Activated CD4-positive, alpha-beta T cell treated with anti-CD3 and anti-CD28 coated beads for 36 hours (primary cell): ENCODE measurements around the gene RNF223. TPM values are rescaled to one million over a fixed set of nuclear protein-coding genes. Genes with fewer than 3 reads are reported as not detected.

Experiments used
- ATAC-seq: fragments of 200-7000 bp; cut with Tn5 transposase; one replicate; pipeline ENCODE4 v1.10.0; 2021; ENCODE audit warnings: mild to moderate bottlenecking, moderate library complexity
- CTCF ChIA-PET: fragments of 350-600 bp; sonication (Branson Sonifier 250); formaldehyde crosslinking; loops from one replicate; lab custom pipeline; 2021; ENCODE audit warnings: antibody characterized with exemption; lab: Charles Lee
- POLR2A ChIA-PET: fragments of 350-600 bp; sonication (Branson Sonifier 250); formaldehyde crosslinking; loops from one replicate; lab custom pipeline; 2021; ENCODE audit warnings: antibody characterized with exemption, inconsistent platforms; lab: Charles Lee
- DNase-seq: peaks from one replicate; pipeline ENCODE4 v3.0.0-alpha.2; 2020
- H3K27ac Mint-ChIP-seq: one replicate; pipeline ENCODE4 v1.8.0; 2021; ENCODE audit warnings: mixed read lengths
- H3K27me3 Mint-ChIP-seq: one replicate; pipeline ENCODE4 v1.8.0; 2021; ENCODE audit warnings: mixed read lengths
- H3K36me3 Mint-ChIP-seq: one replicate; pipeline ENCODE4 v1.8.0; 2021; ENCODE audit warnings: low read depth, mixed read lengths
- H3K4me1 Mint-ChIP-seq: one replicate; pipeline ENCODE4 v1.8.0; 2021; ENCODE audit warnings: mixed read lengths
- H3K4me3 Mint-ChIP-seq: one replicate; pipeline ENCODE4 v1.8.0; 2021; ENCODE audit warnings: mild to moderate bottlenecking, moderate library complexity, mixed read lengths
- H3K9me3 Mint-ChIP-seq: one replicate; pipeline ENCODE4 v1.8.0; 2021; ENCODE audit warnings: low read depth, mixed read lengths
- intact Hi-C, 2 experiments: fragments of 100-400 bp; cut with DNase I in 1 of 2; cut with micrococcal nuclease in 1 of 2; formaldehyde crosslinking; loops; one replicate each; pipeline versions ENCODE4 v1.14.2 to v1.15.1; 2022 to 2024; cut with DNase I, micrococcal nuclease
- total RNA-seq, 2 experiments: library from RNA; stranded (reverse); gene quantifications; one replicate each; pipeline ENCODE4 v1.2.3, GENCODE V29; 2021

Gene RNF223
- total RNA-seq, 2 experiments from 2014 or later: not detected

DNA sequence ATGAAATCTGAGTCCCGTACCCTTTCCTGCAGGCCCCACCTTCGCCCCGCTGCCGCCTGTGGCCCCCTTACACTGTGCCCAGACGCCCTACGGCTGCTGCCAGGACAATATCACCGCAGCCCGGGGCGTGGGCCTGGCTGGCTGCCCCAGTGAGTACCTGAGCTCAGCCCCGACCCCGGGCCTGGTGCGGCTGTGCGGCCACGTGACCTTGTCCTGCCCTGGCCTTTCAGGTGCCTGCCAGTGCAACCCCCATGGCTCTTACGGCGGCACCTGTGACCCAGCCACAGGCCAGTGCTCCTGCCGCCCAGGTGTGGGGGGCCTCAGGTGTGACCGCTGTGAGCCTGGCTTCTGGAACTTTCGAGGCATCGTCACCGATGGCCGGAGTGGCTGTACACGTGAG, 29.0 kb downstream of the RNF223 start:
- CTCF ChIA-PET: no interaction called here
- no peaks in the 10 kb centered on the region for H3K27me3 Mint-ChIP-seq
- no peaks in the 10 kb centered on the region for H3K4me1 Mint-ChIP-seq
- DNase-seq: no peak
- POLR2A ChIA-PET: no interaction called here
- no peaks in the 10 kb centered on the region for H3K9me3 Mint-ChIP-seq
- intact Hi-C loops: no loop called here
- no peak overlapping the region for H3K4me3 Mint-ChIP-seq
- no peak for ATAC-seq
- peaks cover 2% of the 10 kb centered on the region for H3K36me3 Mint-ChIP-seq
- H3K27ac Mint-ChIP-seq: no peak overlapping the region

DNA sequence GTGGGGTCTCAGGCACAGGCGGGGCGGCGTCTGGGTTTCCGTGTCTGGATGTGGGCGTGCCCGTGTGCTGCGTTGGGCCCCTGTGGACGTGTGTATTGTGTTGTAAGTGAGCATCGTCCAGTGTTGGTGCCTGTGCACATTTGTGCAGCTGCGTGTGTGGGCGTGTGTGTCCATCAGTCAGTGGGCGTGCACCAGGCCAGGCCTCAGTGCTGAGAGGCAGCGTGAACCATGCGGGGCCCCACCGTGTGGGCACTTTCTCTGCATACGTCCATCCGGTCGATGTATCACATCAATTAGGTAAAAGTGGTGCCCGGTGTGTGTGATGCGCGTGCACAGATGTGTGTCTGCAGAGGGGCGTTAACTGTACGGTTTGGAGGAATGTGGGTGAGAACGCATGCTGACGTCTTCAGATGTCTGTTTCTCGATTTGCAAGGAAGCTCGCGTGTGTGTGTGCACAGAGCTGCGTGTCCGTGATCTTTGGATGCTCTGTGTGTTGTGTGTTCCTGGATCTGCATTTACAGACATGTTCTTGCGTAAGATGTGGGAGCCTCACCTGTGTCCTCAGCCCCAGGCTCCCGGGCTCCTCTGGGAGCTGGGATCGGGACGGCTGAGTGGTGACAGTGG, 29.5 kb downstream of the RNF223 start:
- Mint-ChIP-seq H3K4me1 (peaks cover 3% of the 10 kb centered on the region), H3K27ac (no peak overlapping the region), H3K9me3 (no peaks in the 10 kb centered on the region), H3K36me3 (peaks cover 2% of the 10 kb centered on the region), H3K4me3 (no peak overlapping the region), H3K27me3 (peaks cover 2% of the 10 kb centered on the region)
- DNase-seq (no peak), ATAC-seq (no peak)
- CTCF ChIA-PET: no interaction called here
- POLR2A ChIA-PET: no interaction called here
- intact Hi-C loops: loop anchor here in 1 of 2 experiments (5.0 kb wide), 1 partner anchor 848 kb away; the partner anchor contains the start of gene GNB1

DNA sequence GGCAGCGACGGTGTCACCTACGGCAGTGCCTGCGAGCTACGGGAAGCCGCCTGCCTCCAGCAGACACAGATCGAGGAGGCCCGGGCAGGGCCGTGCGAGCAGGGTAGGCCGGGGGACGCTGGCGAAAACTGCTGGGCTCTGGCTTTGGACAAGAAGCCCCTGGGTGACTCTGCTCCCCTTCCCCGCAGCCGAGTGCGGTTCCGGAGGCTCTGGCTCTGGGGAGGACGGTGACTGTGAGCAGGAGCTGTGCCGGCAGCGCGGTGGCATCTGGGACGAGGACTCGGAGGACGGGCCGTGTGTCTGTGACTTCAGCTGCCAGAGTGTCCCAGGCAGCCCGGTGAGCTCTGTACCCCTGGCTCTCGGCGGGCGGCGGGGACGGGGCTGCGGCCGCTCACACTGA, 30.2 kb downstream of the RNF223 start:
- POLR2A ChIA-PET: no interaction called here
- H3K27me3 Mint-ChIP-seq: peaks cover 7% of the 10 kb centered on the region

DNA sequence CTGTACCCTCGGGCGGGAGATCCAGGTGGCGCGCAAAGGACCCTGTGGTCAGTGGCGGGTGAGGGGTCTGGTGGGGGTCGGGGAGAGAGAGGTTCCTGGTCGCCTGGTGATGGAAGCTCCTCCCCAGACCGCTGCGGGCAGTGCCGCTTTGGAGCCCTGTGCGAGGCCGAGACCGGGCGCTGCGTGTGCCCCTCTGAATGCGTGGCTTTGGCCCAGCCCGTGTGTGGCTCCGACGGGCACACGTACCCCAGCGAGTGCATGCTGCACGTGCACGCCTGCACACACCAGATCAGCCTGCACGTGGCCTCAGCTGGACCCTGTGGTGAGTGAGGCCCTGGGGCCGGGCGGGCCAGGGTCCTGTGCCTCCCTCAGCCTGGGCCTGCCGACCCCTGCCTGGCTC, 30.7 kb downstream of the RNF223 start:
- ChIA-PET POLR2A (no interaction called here), CTCF (no interaction called here)
- Mint-ChIP-seq H3K9me3 (no peaks in the 10 kb centered on the region), H3K27ac (no peak overlapping the region), H3K4me1 (peaks cover 14% of the 10 kb centered on the region), H3K27me3 (peaks cover 12% of the 10 kb centered on the region), H3K4me3 (no peak overlapping the region), H3K36me3 (peaks cover 2% of the 10 kb centered on the region)
- DNase-seq (no peak), ATAC-seq (no peak)
- intact Hi-C loops: loop anchor here in 1 of 2 experiments (5.0 kb wide), 1 partner anchor 849 kb away; the partner anchor contains the start of gene GNB1

More for the DNA sequence above, 30.2 kb downstream of the RNF223 start:
- Mint-ChIP-seq H3K36me3 (peaks cover 2% of the 10 kb centered on the region), H3K27ac (no peak overlapping the region), H3K4me1 (peaks cover 9% of the 10 kb centered on the region), H3K9me3 (no peaks in the 10 kb centered on the region), H3K4me3 (no peak overlapping the region)
- CTCF ChIA-PET: no interaction called here
- ATAC-seq (no peak), DNase-seq (no peak)
- intact Hi-C loops: loop anchor here in 1 of 2 experiments (5.0 kb wide), 1 partner anchor 848 kb away; the partner anchor contains the start of gene GNB1

DNA sequence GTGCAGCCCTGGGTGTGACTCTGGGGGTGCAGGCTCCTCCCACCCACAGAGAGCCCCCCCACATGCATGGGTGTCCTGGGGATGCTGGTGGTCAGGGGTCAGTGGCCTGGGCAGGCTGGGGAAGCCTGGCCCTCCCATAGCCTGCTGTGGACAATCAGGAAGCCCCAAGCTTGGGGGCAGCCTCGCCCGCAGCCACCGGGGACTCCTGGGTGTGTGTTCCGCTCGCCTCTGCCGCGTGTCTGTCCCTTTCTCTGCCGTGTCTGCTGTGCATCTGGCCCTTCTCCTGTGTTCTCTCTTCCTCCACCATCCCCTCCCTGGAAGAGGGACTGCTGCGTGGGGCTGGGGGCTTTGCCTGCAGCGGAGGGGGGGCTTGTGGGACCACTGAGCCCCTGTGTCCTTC, 31.3 kb downstream of the RNF223 start:
- peaks cover 2% of the 10 kb centered on the region for H3K36me3 Mint-ChIP-seq
- H3K9me3 Mint-ChIP-seq: no peaks in the 10 kb centered on the region
- H3K4me1 Mint-ChIP-seq: peaks cover 15% of the 10 kb centered on the region
- ChIA-PET CTCF (no interaction called here), POLR2A (no interaction called here)
- DNase-seq: no peak
- H3K27ac Mint-ChIP-seq: no peak overlapping the region
- intact Hi-C loops: loop anchor here in 1 of 2 experiments (5.0 kb wide), 1 partner anchor 849 kb away; the partner anchor contains the start of gene GNB1
- peaks cover 14% of the 10 kb centered on the region for H3K27me3 Mint-ChIP-seq
- no peak overlapping the region for H3K4me3 Mint-ChIP-seq
- no peak for ATAC-seq

DNA sequence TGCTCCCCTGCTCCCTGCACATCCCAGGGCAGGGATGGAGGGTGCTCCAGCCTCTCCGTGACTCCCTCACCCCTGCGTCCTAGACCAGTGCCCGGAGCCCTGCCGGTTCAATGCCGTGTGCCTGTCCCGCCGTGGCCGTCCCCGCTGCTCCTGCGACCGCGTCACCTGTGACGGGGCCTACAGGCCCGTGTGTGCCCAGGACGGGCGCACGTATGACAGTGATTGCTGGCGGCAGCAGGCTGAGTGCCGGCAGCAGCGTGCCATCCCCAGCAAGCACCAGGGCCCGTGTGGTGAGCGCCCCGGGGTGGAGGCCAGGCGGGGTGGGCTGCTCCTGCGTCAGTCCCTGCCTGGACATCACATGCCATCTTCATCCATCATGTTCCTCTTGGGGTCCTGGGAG, 32.2 kb downstream of the RNF223 start:
- H3K9me3 Mint-ChIP-seq: no peaks in the 10 kb centered on the region
- no peak overlapping the region for H3K4me3 Mint-ChIP-seq
- CTCF ChIA-PET: no interaction called here
- ATAC-seq: no peak
- no peak for DNase-seq
- intact Hi-C loops: loop anchor here (2.0 to 5.0 kb wide), 2 partner anchors 17 to 850 kb away; partner anchors contain the start of gene GNB1 (in 1 of the 2)
- peaks cover 15% of the 10 kb centered on the region for H3K4me1 Mint-ChIP-seq
- H3K27ac Mint-ChIP-seq: no peak overlapping the region
- H3K36me3 Mint-ChIP-seq: peaks cover 2% of the 10 kb centered on the region
- peaks cover 16% of the 10 kb centered on the region for H3K27me3 Mint-ChIP-seq
- POLR2A ChIA-PET: no interaction called here

DNA sequence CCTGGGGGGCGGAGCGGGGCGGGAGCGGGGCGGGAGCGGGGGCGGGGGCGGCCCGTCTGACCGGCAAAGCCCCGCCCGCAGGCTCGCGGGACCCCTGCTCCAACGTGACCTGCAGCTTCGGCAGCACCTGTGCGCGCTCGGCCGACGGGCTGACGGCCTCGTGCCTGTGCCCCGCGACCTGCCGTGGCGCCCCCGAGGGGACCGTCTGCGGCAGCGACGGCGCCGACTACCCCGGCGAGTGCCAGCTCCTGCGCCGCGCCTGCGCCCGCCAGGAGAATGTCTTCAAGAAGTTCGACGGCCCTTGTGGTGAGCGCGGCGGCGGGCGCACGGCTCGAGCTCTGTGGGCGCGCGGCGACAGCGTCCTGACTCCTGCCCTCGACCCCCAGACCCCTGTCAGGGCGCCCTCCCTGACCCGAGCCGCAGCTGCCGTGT, 33.0 kb downstream of the RNF223 start:
- peaks cover 15% of the 10 kb centered on the region for H3K4me1 Mint-ChIP-seq
- no peak overlapping the region for H3K27ac Mint-ChIP-seq
- no peak overlapping the region for H3K4me3 Mint-ChIP-seq
- intact Hi-C loops: loop anchor here (2.0 to 5.0 kb wide), 2 partner anchors 18 to 851 kb away; partner anchors contain the start of gene GNB1 (in 1 of the 2)
- no peak for DNase-seq
- peaks cover 18% of the 10 kb centered on the region for H3K27me3 Mint-ChIP-seq
- peak; percentile 15 for ATAC-seq
- POLR2A ChIA-PET: no interaction called here
- H3K36me3 Mint-ChIP-seq: peaks cover 2% of the 10 kb centered on the region
- CTCF ChIA-PET: interaction anchor here (0.7 kb wide), 2 partner anchors 22 to 333 kb away, joined by 3 read pairs; no protein-coding TSS in a partner anchor
- no peaks in the 10 kb centered on the region for H3K9me3 Mint-ChIP-seq

DNA sequence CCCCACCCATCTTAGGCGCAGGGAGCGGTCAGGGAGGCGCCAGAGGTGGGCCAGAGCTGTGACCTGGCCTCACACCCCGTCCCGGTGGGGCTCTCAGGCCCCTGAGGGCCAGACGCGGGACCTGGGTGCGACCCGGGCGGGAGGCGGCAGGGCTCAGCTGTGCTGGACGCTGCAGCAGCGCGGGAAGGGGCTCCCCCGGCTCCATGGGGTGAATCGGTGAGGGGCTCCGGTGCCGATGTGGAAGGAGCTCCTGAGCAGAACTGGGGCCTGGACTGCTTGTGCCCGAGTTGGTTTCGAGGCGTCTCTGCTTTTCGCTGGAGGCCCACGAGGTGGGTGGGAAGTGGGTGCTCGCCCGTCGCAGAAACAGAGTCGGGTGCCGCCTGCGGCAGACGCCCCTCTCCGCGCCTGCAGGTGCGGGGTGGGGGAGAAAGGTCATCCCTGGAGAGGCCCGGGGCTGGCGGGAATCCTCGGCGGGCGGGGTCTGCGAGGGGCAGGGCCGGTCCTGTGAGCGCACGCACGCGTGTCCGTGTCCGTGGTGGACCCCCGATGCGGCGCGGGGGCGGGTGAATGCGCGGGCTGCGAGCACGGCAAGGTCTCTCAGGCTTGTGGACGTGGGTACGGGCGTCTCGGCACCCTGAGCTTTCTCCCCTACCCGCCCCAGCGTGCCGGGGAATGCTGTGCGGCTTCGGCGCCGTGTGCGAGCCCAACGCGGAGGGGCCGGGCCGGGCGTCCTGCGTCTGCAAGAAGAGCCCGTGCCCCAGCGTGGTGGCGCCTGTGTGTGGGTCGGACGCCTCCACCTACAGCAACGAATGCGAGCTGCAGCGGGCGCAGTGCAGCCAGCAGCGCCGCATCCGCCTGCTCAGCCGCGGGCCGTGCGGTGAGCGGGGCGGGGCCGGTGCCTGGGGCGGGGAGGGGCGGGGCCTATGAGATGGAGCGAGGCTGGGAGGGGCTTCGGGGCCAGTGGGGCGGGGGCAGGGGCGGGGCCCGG, 33.8 kb downstream of the RNF223 start:
- H3K9me3 Mint-ChIP-seq: no peaks in the 10 kb centered on the region
- H3K4me3 Mint-ChIP-seq: peak overlapping the region; percentile 35
- CTCF ChIA-PET: interaction anchor here (0.6 to 1.6 kb wide), 4 partner anchors 21 to 334 kb away, joined by 3 to 7 read pairs (median 3); no protein-coding TSS in a partner anchor
- intact Hi-C loops: loop anchor here (1.0 to 5.0 kb wide), 7 partner anchors 19 to 852 kb away; partner anchors contain the start of genes C1orf159 (in 1 of the 2) and GNB1 (in 1 of the 2)
- no peak overlapping the region for H3K27ac Mint-ChIP-seq
- DNase-seq (peak; percentile 93), ATAC-seq (peak; percentile 87)
- POLR2A ChIA-PET: no interaction called here
- H3K27me3 Mint-ChIP-seq: peaks cover 22% of the 10 kb centered on the region
- peaks cover 2% of the 10 kb centered on the region for H3K36me3 Mint-ChIP-seq
- peaks cover 15% of the 10 kb centered on the region for H3K4me1 Mint-ChIP-seq

DNA sequence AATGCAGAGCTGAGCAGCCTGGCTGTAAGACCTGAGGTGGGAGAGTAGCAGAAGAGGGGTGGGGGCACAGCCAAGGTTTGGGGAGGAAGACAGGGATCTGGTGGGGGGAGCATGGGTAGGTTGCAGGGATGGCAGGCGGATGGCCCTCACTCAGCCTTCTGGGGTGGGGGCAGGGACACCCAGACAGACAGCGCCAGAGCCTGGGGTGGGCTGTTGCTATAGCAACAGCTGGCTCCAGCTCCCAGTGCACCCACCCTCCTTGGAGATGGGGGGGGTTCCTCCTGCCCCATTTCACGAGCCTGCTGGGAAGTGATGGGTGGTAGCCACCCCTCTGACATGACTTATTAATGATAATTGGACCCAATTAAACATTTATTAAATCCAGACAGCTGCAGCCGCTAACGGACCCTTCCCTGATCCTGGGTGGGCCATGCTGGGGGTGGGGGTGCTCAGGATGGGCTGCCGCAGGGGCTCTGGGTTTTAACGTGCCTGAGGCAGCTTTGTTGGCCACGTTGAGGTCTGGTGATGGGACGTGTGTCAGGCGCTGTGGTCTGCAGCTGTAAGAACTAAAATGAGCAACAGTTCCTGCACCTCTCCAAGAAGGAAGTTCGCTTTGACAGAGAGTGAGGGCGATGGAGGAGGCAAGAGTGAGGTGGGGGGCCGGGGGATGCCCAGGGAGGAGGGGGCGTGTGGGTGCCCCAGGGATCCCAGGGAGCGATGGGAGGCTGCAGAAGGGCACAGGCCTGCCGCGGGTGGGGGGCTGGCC, 34.8 kb downstream of the RNF223 start:
- H3K4me1 Mint-ChIP-seq: peaks cover 15% of the 10 kb centered on the region
- ChIA-PET CTCF (interaction anchor here (0.6 to 1.6 kb wide), 2 partner anchors 25 to 211 kb away, joined by 3 to 7 read pairs; no protein-coding TSS in a partner anchor), POLR2A (interaction anchor here (0.6 kb wide), 1 partner anchor 58 kb away, joined by 4 read pairs; no protein-coding TSS in a partner anchor)
- ATAC-seq: peak; percentile 26
- H3K27ac Mint-ChIP-seq: no peak overlapping the region
- peak overlapping the region; percentile 35 for H3K4me3 Mint-ChIP-seq
- H3K9me3 Mint-ChIP-seq: no peaks in the 10 kb centered on the region
- peak; percentile 54 for DNase-seq
- peaks cover 22% of the 10 kb centered on the region for H3K27me3 Mint-ChIP-seq
- intact Hi-C loops: loop anchor here in 1 of 2 experiments (10.0 kb wide), 2 partner anchors 55 to 265 kb away; partner anchors contain the start of genes ACAP3, PERM1 and PUSL1
- H3K36me3 Mint-ChIP-seq: no peaks in the 10 kb centered on the region

DNA sequence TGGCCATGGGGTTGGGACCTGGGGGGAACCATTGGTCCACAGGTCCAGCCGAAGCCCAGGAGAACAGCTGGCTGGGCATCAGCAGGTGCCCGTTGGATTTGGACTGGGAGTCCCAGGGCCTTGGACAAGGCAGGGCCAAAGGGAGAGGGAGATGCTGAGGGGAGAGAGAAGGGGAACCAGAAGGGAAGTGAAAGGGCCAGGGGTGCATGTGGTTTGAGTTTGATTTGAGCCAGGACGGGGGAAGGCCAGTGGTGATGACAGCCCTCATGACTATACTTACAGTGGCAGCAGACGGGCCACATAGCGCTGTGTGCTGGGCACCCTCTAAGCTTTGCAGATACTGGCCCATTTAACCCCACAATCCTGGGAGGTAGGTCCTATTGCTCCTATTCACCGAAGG, 35.4 kb downstream of the RNF223 start:
- DNase-seq: no peak
- Mint-ChIP-seq H3K36me3 (no peaks in the 10 kb centered on the region), H3K4me1 (peaks cover 15% of the 10 kb centered on the region), H3K27me3 (peaks cover 22% of the 10 kb centered on the region), H3K27ac (no peak overlapping the region), H3K9me3 (no peaks in the 10 kb centered on the region), H3K4me3 (no peak overlapping the region)
- intact Hi-C loops: loop anchor here in 1 of 2 experiments (10.0 kb wide), 2 partner anchors 54 to 266 kb away; partner anchors contain the start of genes ACAP3, PERM1 and PUSL1
- CTCF ChIA-PET: no interaction called here
- no peak for ATAC-seq
- POLR2A ChIA-PET: no interaction called here
